GM18499 (cell line): Measurements from ENCODE around the gene LTN1.
"Not testable (repeated sequence)": the region's sequence is repeated elsewhere in the genome, so short reads cannot be mapped to it uniquely, and the experiment has no call there.

Experiments
- ATAC-seq: cut with Tn5 transposase; IDR thresholded peaks from one replicate; pipeline ENCODE4 v1.9.1; 2021; ENCODE audit warnings: moderate number of reproducible peaks; ENCODE audit not compliant: insufficient read depth, unreplicated experiment

Gene LTN1

GRCh38 chr21:28936036-28936435, 56.6 kb downstream of the LTN1 start:
- ATAC-seq = no peak

GRCh38 chr21:28932717-28933116, 60.0 kb downstream of the LTN1 start:
- ATAC-seq = no peak

DNA sequence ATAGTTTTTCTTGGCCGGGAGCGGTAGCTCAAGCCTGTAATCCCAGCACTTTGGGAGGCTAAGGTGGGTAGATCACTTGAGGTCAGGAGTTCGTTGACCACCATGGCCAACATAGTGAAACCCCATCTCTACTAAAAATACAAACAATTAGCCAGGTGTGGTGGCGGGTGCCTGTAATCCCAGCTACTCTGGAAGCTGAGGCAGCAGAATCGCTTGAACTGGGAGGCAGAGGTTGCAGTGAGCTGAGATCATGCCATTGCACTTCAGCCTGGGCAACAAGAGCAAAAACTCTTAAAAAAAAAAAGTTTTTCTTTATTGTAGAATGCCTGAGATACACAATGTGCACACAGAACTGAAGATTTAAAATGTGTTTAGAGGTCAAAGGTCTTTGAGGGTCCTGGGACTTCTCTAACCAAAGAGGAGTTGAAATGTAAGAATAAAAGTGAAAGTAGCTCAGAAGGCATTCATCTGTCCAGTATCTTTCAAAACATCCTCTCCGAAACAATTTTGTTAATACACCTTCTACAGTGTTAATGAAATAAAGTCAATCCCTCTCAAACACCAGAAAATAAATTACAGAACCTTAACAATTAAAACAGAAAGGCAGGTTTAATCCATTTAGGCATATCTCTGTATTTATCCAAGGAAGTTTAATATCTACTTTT, 60.8 kb downstream of the LTN1 start:
- not testable (repeated sequence) for ATAC-seq

- ATAC-seq = no peak
These were observed 63.9 kb downstream of the LTN1 start for GRCh38 chr21:28928578-28929420.

GRCh38 chr21:28927130-28927529, 65.5 kb downstream of the LTN1 start:
- no peak for ATAC-seq

DNA sequence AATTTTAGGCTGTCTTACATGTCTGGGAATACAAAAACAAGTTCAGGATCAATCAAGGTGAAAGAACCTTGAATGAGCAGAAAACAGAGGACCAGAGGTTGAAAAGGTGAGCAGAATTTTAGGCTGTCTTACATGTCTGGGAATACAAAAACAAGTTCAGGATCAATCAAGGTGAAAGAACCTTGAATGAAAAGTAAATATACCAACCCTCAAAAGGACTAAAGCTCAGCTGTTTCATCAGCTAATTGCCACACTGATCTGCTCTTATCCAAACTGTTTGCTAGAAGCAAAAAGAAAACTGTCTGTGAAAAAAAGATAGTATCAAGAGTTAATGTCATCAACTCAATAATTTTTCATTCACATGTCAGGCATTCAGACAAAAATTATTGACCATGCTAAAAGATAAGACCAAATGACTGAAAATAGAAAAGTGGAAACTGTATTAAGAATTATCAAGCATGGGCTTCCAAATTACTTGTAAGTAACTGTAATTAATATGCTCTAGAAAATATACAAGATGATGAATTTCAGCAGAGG, 69.2 kb downstream of the LTN1 start:
- no peak for ATAC-seq

GRCh38 chr21:28922368-28922767, 70.3 kb downstream of the LTN1 start:
- no peak for ATAC-seq

DNA sequence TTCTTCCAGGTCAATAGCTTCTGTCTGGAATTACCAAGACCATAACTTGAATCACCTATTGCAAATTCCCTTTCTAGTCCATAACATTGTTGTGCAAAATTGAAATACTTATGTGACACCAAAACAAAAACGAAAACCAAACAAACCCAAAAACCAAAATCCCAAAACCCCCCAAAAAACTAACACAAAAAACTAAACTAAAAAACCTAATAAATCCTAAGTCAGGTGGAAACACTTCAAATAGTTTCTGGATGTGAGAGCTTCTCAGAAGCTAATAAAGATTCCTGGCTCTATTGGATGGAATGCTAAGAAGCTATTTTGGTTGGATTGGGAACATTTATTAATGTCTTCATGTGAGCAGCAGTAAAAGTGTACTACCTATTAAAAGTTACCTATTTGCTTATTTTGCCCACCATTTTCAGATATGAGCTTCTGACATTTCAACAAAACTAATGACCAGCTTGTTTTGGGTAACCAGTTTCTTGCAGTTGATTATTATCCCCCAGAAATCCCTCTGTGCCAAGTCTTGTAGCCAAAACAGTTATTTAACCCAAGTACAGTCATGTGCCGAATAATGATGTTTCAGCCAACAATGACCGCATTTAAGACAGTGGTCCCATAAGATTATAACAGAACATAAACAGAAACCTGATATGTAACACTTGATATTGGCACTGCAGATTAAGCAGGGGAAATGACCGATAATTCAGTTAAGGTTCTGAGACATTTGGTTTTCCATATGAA, 76.4 kb downstream of the LTN1 start:
- ATAC-seq = no peak

DNA sequence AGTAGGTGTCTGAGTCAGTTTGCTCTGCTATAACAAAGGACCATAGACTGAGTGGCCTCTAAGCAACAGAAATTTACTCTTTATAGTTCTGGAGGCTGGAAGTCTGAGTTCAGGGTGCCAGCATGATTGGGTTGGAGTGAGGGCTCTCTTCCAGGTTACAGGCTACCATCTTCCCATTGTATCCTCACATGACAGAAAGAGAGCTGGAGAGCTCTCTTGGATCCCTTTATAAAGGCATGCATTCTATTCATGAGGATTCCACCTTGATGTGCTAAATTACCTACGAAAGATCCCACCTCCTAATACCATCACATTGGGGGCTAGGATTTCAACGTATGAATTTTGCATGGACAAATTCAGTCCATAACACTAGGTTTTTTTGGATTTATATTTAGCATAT, 79.6 kb downstream of the LTN1 start:
- ATAC-seq = no peak

DNA sequence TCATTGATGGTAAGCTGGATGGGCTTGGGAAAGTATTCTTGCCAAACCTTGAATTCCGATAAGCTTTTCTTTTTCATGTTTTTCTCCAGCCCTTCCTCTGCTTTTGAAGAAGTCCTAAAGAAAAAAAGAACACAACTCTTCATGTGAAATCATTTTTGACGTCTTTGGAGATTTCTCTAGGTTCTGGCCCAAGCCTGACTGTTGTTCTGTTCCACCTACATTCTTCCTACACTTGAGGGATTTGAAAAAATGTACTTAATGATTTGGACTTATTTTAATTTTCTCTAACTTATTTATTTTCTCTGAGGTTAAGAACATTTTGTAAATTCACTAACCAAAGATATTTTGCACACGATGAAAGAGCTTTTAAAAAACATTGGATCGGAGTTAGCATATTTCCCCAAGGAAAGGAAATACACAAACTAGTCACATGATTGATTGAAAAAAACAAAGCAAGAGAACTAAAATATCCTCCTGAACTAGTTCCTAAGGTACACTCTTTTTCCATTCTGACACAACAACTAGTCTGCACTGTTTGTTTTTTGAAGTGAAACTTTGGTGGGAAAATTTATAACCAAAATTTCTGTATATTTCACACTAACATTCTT, 82.3 kb downstream of the LTN1 start:
- ATAC-seq = no peak

GRCh38 chr21:28908351-28908750, 84.3 kb downstream of the LTN1 start:
- no peak for ATAC-seq

DNA sequence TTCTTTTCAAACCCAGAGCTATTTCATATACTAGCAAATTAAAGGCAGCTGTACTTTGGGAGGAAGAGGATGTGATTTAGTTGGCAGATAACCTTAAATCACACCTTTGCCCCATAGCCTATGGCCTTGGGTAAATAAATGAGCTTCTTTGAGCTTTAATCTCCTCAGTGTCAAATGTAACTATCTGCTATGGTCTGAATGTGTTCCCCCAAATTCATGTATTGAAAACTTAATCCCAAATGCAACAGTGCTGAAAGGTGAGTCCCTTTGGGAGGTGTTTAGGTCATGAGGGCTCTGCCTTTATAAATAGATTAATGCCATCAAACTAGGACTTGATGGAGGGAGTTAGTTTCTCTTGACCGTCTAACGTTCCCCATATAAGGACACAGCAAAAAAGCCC, 85.8 kb downstream of the LTN1 start:
- no peak for ATAC-seq

DNA sequence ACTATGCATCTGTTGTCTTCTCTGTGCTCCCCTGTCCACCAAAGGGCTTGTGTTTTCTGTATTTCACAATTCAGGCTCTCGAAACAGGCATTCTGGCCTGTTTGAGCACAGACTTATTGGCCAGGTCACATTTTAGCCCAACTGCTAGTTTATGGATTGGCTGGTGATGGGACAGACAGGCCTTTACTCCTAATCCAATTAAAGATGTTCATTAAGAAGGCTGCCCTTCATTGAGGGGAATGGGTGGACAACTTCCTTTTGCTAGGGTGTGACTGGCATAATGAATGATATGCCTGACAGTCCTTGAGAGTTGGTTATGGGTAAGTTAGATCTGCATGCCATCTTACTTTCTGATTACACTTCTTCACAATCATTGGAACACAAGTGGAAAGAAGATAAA, 86.4 kb downstream of the LTN1 start:
- ATAC-seq = no peak

DNA sequence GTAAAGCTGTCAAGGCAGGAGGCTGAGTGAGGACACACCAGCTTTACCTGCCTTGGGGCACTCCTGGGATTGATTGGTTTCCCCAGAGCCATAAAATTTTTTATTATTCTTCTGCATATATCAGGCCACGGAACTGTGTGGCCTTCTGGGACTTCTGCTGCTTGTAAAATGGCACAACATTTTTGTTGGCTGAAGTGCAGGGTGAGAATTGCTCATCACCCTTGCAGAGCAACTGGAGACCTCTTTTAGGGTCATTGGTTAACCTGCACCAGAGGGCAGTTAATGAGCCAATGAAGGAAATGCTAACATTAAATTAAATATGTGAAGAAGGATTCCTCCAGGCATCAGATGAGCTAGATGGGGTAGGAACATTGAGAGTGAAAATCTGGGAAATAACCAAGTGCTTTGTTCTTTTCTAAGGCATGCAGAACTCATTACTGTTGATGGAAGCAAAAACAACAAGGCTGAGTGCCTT, 87.7 kb downstream of the LTN1 start:
- no peak for ATAC-seq

GRCh38 chr21:28903448-28903847, 89.2 kb downstream of the LTN1 start:
- ATAC-seq = no peak

DNA sequence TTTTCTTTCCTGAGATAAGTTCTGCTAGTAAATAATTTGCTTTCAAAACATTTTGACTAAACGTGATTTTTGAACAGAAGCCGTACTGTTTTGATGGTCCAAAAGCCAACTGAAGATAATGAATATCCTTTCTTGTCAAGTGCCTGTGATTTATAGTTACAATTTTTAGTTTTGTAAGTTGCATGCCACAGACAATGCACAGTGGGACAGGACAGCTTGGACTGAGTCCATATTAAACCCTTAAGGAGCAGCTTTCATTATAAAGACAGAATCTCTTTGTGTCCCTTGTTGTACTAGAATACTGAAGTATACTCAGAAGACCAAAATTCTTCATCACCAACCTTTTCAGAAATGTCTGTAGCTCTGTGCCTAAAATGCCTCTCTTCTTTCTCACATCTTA, 92.2 kb downstream of the LTN1 start:
- no peak for ATAC-seq

- no peak for ATAC-seq
These were observed 92.9 kb downstream of the LTN1 start for GRCh38 chr21:28899744-28900143.

GRCh38 chr21:28899220-28899619, 93.5 kb downstream of the LTN1 start:
- ATAC-seq = no peak

DNA sequence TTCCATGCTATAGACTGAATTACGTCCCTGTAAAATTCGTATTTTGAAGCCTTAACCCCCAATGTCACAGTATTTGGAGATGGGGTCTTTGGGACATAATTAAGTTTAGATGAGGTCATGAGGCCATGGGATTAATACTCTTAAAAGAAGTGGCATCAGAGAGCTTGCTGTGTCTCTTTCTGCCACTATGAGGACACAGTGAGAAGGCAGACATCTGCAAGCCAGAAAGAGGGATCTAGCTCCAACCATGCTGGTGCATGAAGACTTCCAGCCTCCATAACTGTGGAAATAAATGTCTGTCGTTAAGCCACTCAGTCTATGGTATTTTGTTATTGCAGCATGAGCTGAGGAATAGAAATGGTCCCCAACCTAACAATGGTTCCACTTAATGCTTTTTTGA, 99.0 kb downstream of the LTN1 start:
- ATAC-seq = no peak
